SK-N-SH (cell line): ENCODE measurements around the gene HDAC7.

ENCODE experiments used
- CHD2 ChIP-seq: fragments of 150-350 bp; IDR thresholded peaks from 2 replicates; pipeline ENCODE4 v1.6.1; 2018; ENCODE audit warnings: low read length; ENCODE audit not compliant: partially characterized antibody
- CTCF ChIP-seq: fragments of 200-600 bp; sonication (generic); IDR thresholded peaks from 2 replicates; pipeline ENCODE4 v1.6.1; 2017; ENCODE audit warnings: antibody characterized with exemption, mild to moderate bottlenecking, moderate library complexity
- EP300 ChIP-seq, 2 experiments: IDR thresholded peaks; 2 replicates each; pipeline versions ENCODE4 v1.4.0 to v1.6.1; 2012; ENCODE audit warnings: borderline replicate concordance in 1 of 2, low read depth in 1 of 2, low read length in 1 of 2
- GATA2 ChIP-seq: sonication (generic); formaldehyde crosslinking; IDR thresholded peaks from 2 replicates; pipeline ENCODE4 v1.5.0; 2020; ENCODE audit warnings: mild to moderate bottlenecking, missing genetic modification reagents
- JUND ChIP-seq: IDR thresholded peaks from 2 replicates; pipeline ENCODE4 v1.4.0; 2012
- POLR2AphosphoS5 ChIP-seq: IDR thresholded peaks from 2 replicates; pipeline ENCODE4 v1.6.1; 2012; ENCODE audit warnings: low read depth, low read length
- REST ChIP-seq: IDR thresholded peaks from 2 replicates; pipeline ENCODE4 v1.6.1; 2012; ENCODE audit warnings: mild to moderate bottlenecking, low read depth, low read length, moderate library complexity
- RFX5 ChIP-seq: IDR thresholded peaks from 2 replicates; pipeline ENCODE4 v1.6.1; 2012; ENCODE audit warnings: mild to moderate bottlenecking, improper control_type of control experiment, low read length
- TAF1 ChIP-seq: IDR thresholded peaks from 2 replicates; pipeline ENCODE4 v1.6.1; 2012; ENCODE audit warnings: low read depth, mild to moderate bottlenecking, low read length, moderate library complexity, borderline replicate concordance
- USF1 ChIP-seq: IDR thresholded peaks from 2 replicates; pipeline ENCODE4 v1.4.0; 2012; ENCODE audit warnings: low read depth, borderline replicate concordance
- YY1 ChIP-seq: IDR thresholded peaks from 2 replicates; pipeline ENCODE4 v1.4.0; 2012; ENCODE audit warnings: low read depth, mild to moderate bottlenecking

- TF ChIP-seq USF1: no peak
- no peak for TF ChIP-seq EP300 (IDR thresholded peaks at IDR 0.05; ENCODE audit: borderline replicate concordance in 1 of 2, low read depth in 1 of 2, low read length in 1 of 2)
- TF ChIP-seq GATA2: no peak
- TF ChIP-seq JUND: no peak
- no peak for TF ChIP-seq RFX5
- TF ChIP-seq CTCF: no peak
- TF ChIP-seq YY1: no peak
- TF ChIP-seq TAF1: no peak
- TF ChIP-seq REST: no peak
- TF ChIP-seq CHD2: no peak
- no peak for TF ChIP-seq POLR2AphosphoS5
Observed at GRCh38 chr12:47770086-47770726, 49.5 kb downstream of the HDAC7 start.
